ENCODE results near the gene TPPP. TPM values are rescaled to one million over a fixed set of nuclear protein-coding genes. Genes with fewer than 3 reads are reported as not detected.
"Not testable (repeated sequence)": the region's sequence is repeated elsewhere in the genome, so short reads cannot be mapped to it uniquely, and the experiment has no call there.

Gene TPPP
- polyA plus RNA-seq, 1 donor (not counting 4 experiments of a cell fraction or from before 2014, with no cell fraction given), result 0.88 TPM

DNA sequence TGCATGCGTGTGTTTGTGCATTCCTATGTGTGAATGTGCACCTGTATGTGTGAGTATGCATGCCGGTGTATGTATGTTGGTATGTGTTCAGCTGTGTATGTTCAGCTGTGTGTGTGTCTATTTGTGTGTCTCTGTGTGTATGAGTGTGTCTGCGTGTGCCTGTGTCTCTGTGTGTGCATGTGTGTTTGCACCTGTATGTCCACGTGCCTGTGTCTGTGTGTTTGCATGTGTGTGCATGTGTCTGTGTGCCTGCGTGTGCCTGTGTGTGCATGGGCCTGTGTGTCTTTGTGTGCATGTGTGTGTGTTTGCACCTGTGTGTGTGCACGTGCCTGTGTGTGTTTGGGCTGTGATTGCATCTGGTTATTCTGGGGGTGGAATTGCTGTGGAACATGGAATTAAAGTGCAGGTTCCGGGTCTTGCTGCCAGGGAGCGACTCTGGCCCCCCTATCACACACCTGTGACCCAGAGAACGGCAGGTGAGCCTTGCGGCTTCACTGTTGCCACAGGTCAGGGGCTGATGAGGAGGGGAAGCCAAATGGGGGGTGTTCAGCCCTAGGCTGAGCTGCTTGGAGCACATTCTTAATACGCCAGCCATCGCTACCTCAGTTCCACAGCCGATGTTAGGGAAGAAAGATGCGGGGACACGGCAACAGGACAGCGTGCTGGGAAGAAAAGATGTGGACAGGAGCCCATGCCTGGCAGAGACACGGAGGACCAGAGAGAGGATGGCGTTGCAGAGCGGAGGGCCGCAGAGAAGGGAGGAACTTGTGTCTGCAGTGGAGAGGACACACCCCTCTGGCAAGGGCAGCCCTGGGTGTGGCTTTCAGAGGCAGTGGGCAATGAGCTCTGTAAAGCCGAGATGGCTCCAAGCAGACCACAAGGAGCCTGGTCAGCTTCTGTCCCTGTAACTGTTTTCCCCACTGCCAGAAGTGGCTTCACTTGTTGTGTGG lies 3.9 kb upstream of the TPPP start:
- FAIRE-seq; H3K9me1 ChIP-seq (ENCODE audit: control insufficient read depth, extremely low read depth, insufficient read depth, low read length); dilution Hi-C loops (cut with MboI; ENCODE audit: extremely low pct_ligation_motif_present, low sequenced_read_pairs); DNase-seq (ENCODE audit: low read depth, low spot score); H3K4me1 ChIP-seq (ENCODE audit: control insufficient read depth, extremely low read depth, insufficient read depth, low read length); H2AFZ ChIP-seq (ENCODE audit: control insufficient read depth, low read length); H3K9me3 ChIP-seq (ENCODE audit: control insufficient read depth, low read depth, low read length); H4K20me1 ChIP-seq (ENCODE audit: control insufficient read depth, extremely low read depth, insufficient read depth, low read length); H3K79me2 ChIP-seq (ENCODE audit: control insufficient read depth, insufficient read depth, low read length); H3K4me3 ChIP-seq (ENCODE audit: control insufficient read depth in 2 of 3, extremely low read depth in 1 of 3, insufficient read depth in 2 of 3, low read depth in 1 of 3, low read length in 3 of 3); H3K9ac ChIP-seq (ENCODE audit: control insufficient read depth, extremely low read depth, insufficient read depth, low read length); H3K27ac ChIP-seq (ENCODE audit: control insufficient read depth, insufficient read depth, low read length); H3K36me3 ChIP-seq (ENCODE audit: control insufficient read depth in 2 of 2, extremely low read depth in 1 of 2, insufficient read depth in 2 of 2, low read length in 2 of 2); H3K4me2 ChIP-seq (ENCODE audit: control insufficient read depth, extremely low read depth, insufficient read depth, low read depth, low read length); H3K27me3 ChIP-seq (ENCODE audit: control insufficient read depth, extremely low read depth, insufficient read depth, low read length): not testable (repeated sequence)

- FAIRE-seq; H2AFZ ChIP-seq (ENCODE audit: control insufficient read depth, low read length); H3K4me3 ChIP-seq (ENCODE audit: control insufficient read depth in 2 of 3, extremely low read depth in 1 of 3, insufficient read depth in 2 of 3, low read depth in 1 of 3, low read length in 3 of 3); H3K9me1 ChIP-seq (ENCODE audit: control insufficient read depth, extremely low read depth, insufficient read depth, low read length); H3K4me2 ChIP-seq (ENCODE audit: control insufficient read depth, extremely low read depth, insufficient read depth, low read depth, low read length); H3K9me3 ChIP-seq (ENCODE audit: control insufficient read depth, low read depth, low read length); dilution Hi-C loops (cut with MboI; ENCODE audit: extremely low pct_ligation_motif_present, low sequenced_read_pairs); DNase-seq (ENCODE audit: low read depth, low spot score); H3K27ac ChIP-seq (ENCODE audit: control insufficient read depth, insufficient read depth, low read length); H3K9ac ChIP-seq (ENCODE audit: control insufficient read depth, extremely low read depth, insufficient read depth, low read length); H3K27me3 ChIP-seq (ENCODE audit: control insufficient read depth, extremely low read depth, insufficient read depth, low read length); H3K4me1 ChIP-seq (ENCODE audit: control insufficient read depth, extremely low read depth, insufficient read depth, low read length); H3K79me2 ChIP-seq (ENCODE audit: control insufficient read depth, insufficient read depth, low read length); H3K36me3 ChIP-seq (ENCODE audit: control insufficient read depth in 2 of 2, extremely low read depth in 1 of 2, insufficient read depth in 2 of 2, low read length in 2 of 2); H4K20me1 ChIP-seq (ENCODE audit: control insufficient read depth, extremely low read depth, insufficient read depth, low read length): not testable (repeated sequence)
Measured at GRCh38 chr5:696191-696590, 3.0 kb upstream of the TPPP start.

DNA sequence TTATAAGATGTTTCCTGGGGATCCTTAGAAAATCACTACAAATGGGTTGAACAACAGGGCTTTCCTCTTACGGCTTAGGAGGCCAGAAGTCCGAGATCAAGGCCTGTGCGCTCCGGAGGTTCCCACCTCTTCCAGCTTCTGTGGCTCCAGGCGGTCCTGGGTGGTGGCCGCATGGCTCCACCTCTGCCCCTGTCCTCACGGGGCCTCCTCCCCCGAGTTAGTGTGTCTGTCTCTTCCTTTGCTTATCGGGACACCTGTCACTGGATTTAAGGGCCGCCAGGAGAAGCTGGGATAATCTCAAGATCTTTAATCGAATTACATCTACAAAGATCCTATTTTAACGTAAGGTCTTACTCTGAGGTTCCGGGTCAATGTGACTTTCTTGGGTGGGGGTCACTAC lies 2.3 kb upstream of the TPPP start:
- H4K20me1 ChIP-seq (ENCODE audit: control insufficient read depth, extremely low read depth, insufficient read depth, low read length); H3K9ac ChIP-seq (ENCODE audit: control insufficient read depth, extremely low read depth, insufficient read depth, low read length); H3K4me3 ChIP-seq (ENCODE audit: control insufficient read depth in 2 of 3, extremely low read depth in 1 of 3, insufficient read depth in 2 of 3, low read depth in 1 of 3, low read length in 3 of 3); H2AFZ ChIP-seq (ENCODE audit: control insufficient read depth, low read length); H3K79me2 ChIP-seq (ENCODE audit: control insufficient read depth, insufficient read depth, low read length); DNase-seq (ENCODE audit: low read depth, low spot score); H3K27me3 ChIP-seq (ENCODE audit: control insufficient read depth, extremely low read depth, insufficient read depth, low read length); H3K9me3 ChIP-seq (ENCODE audit: control insufficient read depth, low read depth, low read length); H3K27ac ChIP-seq (ENCODE audit: control insufficient read depth, insufficient read depth, low read length); FAIRE-seq; H3K4me2 ChIP-seq (ENCODE audit: control insufficient read depth, extremely low read depth, insufficient read depth, low read depth, low read length); H3K9me1 ChIP-seq (ENCODE audit: control insufficient read depth, extremely low read depth, insufficient read depth, low read length); H3K36me3 ChIP-seq (ENCODE audit: control insufficient read depth in 2 of 2, extremely low read depth in 1 of 2, insufficient read depth in 2 of 2, low read length in 2 of 2); dilution Hi-C loops (cut with MboI; ENCODE audit: extremely low pct_ligation_motif_present, low sequenced_read_pairs); H3K4me1 ChIP-seq (ENCODE audit: control insufficient read depth, extremely low read depth, insufficient read depth, low read length): not testable (repeated sequence)

- H3K9me3 ChIP-seq (ENCODE audit: control insufficient read depth, low read depth, low read length); DNase-seq (ENCODE audit: low read depth, low spot score); H4K20me1 ChIP-seq (ENCODE audit: control insufficient read depth, extremely low read depth, insufficient read depth, low read length); H3K9me1 ChIP-seq (ENCODE audit: control insufficient read depth, extremely low read depth, insufficient read depth, low read length); H2AFZ ChIP-seq (ENCODE audit: control insufficient read depth, low read length); H3K36me3 ChIP-seq (ENCODE audit: control insufficient read depth in 2 of 2, extremely low read depth in 1 of 2, insufficient read depth in 2 of 2, low read length in 2 of 2); H3K27ac ChIP-seq (ENCODE audit: control insufficient read depth, insufficient read depth, low read length); H3K4me2 ChIP-seq (ENCODE audit: control insufficient read depth, extremely low read depth, insufficient read depth, low read depth, low read length); H3K4me1 ChIP-seq (ENCODE audit: control insufficient read depth, extremely low read depth, insufficient read depth, low read length); dilution Hi-C loops (cut with MboI; ENCODE audit: extremely low pct_ligation_motif_present, low sequenced_read_pairs); H3K9ac ChIP-seq (ENCODE audit: control insufficient read depth, extremely low read depth, insufficient read depth, low read length); H3K27me3 ChIP-seq (ENCODE audit: control insufficient read depth, extremely low read depth, insufficient read depth, low read length); FAIRE-seq; H3K79me2 ChIP-seq (ENCODE audit: control insufficient read depth, insufficient read depth, low read length): not testable (repeated sequence)
- peak overlapping the region in 1 of 3 experiments; percentile 49 for H3K4me3 ChIP-seq (ENCODE audit: control insufficient read depth in 2 of 3, extremely low read depth in 1 of 3, insufficient read depth in 2 of 3, low read depth in 1 of 3, low read length in 3 of 3)
Measured at GRCh38 chr5:694042-694431, 885 bp upstream of the TPPP start.

GRCh38 chr5:692529-693041 lies 567 bp downstream of the TPPP start:
- dilution Hi-C loops (cut with MboI; ENCODE audit: extremely low pct_ligation_motif_present, low sequenced_read_pairs); H3K36me3 ChIP-seq (ENCODE audit: control insufficient read depth in 2 of 2, extremely low read depth in 1 of 2, insufficient read depth in 2 of 2, low read length in 2 of 2); H3K27ac ChIP-seq (ENCODE audit: control insufficient read depth, insufficient read depth, low read length); H3K79me2 ChIP-seq (ENCODE audit: control insufficient read depth, insufficient read depth, low read length); H3K9me1 ChIP-seq (ENCODE audit: control insufficient read depth, extremely low read depth, insufficient read depth, low read length); H3K4me1 ChIP-seq (ENCODE audit: control insufficient read depth, extremely low read depth, insufficient read depth, low read length); H2AFZ ChIP-seq (ENCODE audit: control insufficient read depth, low read length); DNase-seq (ENCODE audit: low read depth, low spot score); H3K9me3 ChIP-seq (ENCODE audit: control insufficient read depth, low read depth, low read length); H4K20me1 ChIP-seq (ENCODE audit: control insufficient read depth, extremely low read depth, insufficient read depth, low read length); H3K27me3 ChIP-seq (ENCODE audit: control insufficient read depth, extremely low read depth, insufficient read depth, low read length): not testable (repeated sequence)
- peak overlapping the region; percentile 64 for H3K4me2 ChIP-seq (ENCODE audit: control insufficient read depth, extremely low read depth, insufficient read depth, low read depth, low read length)
- peak overlapping the region in 2 of 3 experiments; percentile 32 to 50 for H3K4me3 ChIP-seq (ENCODE audit: control insufficient read depth in 2 of 3, extremely low read depth in 1 of 3, insufficient read depth in 2 of 3, low read depth in 1 of 3, low read length in 3 of 3)
- FAIRE-seq, result peak; percentile 29
- peak overlapping the region; percentile 22 for H3K9ac ChIP-seq (ENCODE audit: control insufficient read depth, extremely low read depth, insufficient read depth, low read length)

Data from keratinocyte (primary cell).